Liver (tissue), 9 donors: ENCODE measurements around the gene DNAJC7. TPM values are rescaled to one million over a fixed set of nuclear protein-coding genes. Genes with fewer than 3 reads are reported as not detected.

Experiments
- DNase-seq: peaks from one replicate; pipeline ENCODE4 v3.0.0-alpha.2; 2017; ENCODE audit warnings: low spot score
- H3K27ac ChIP-seq, 2 donors: one replicate each; pipeline ENCODE4 v1.7.0; 2013; ENCODE audit warnings: inconsistent platforms in 2 of 2, low read length in 2 of 2, control low read depth in 1 of 2, low read depth in 1 of 2, mild to moderate bottlenecking in 1 of 2
- H3K27me3 ChIP-seq, 4 donors: one replicate each; pipeline versions ENCODE4 v1.6.1 to v1.7.0; 2013; ENCODE audit warnings: low read length in 3 of 4, inconsistent platforms in 1 of 4, mild to moderate bottlenecking in 1 of 4, moderate library complexity in 1 of 4; ENCODE audit not compliant: control insufficient read depth in 4 of 4, insufficient read depth in 4 of 4
- H3K36me3 ChIP-seq, 4 donors: one replicate each; pipeline versions ENCODE4 v1.6.1 to v1.7.0; 2013; ENCODE audit warnings: low read length in 3 of 4, mild to moderate bottlenecking in 3 of 4, low read depth in 1 of 4, moderate library complexity in 1 of 4; ENCODE audit not compliant: control insufficient read depth in 4 of 4, insufficient read depth in 3 of 4
- H3K4me1 ChIP-seq, 4 donors: one replicate each; pipeline versions ENCODE4 v1.6.1 to v1.7.0; 2013; ENCODE audit warnings: low read length in 3 of 4, mild to moderate bottlenecking in 3 of 4, moderate library complexity in 1 of 4; ENCODE audit not compliant: control insufficient read depth in 4 of 4, insufficient read depth in 4 of 4
- H3K4me3 ChIP-seq, 3 donors: one replicate each; pipeline versions ENCODE4 v1.6.1 to v1.7.0; 2013; ENCODE audit warnings: low read length in 3 of 3, control low read depth in 1 of 3, low read depth in 1 of 3, mild to moderate bottlenecking in 1 of 3
- H3K9ac ChIP-seq, 2 donors: one replicate each; pipeline ENCODE4 v1.7.0; 2013; ENCODE audit warnings: low read length in 2 of 2, mild to moderate bottlenecking in 2 of 2, moderate library complexity in 2 of 2, control low read depth in 1 of 2, low read depth in 1 of 2
- H3K9me3 ChIP-seq, 4 donors: one replicate each; pipeline versions ENCODE4 v1.6.1 to v1.7.0; 2013; ENCODE audit warnings: low read length in 3 of 4; ENCODE audit not compliant: control insufficient read depth in 4 of 4
- ATF3 ChIP-seq: IDR thresholded peaks from 2 replicates; pipeline ENCODE4 v1.6.1; 2016; ENCODE audit warnings: antibody characterized with exemption
- EGR1 ChIP-seq, 2 donors: IDR thresholded peaks; 2 replicates each; pipeline ENCODE4 v1.6.1; 2016 to 2018; ENCODE audit warnings: antibody characterized with exemption in 2 of 2, low read depth in 2 of 2
- FOXA1 ChIP-seq: IDR thresholded peaks from 2 replicates; pipeline ENCODE4 v1.6.1; 2016; ENCODE audit warnings: antibody characterized with exemption
- FOXA2 ChIP-seq: IDR thresholded peaks from 2 replicates; pipeline ENCODE4 v1.6.1; 2016; ENCODE audit warnings: antibody characterized with exemption
- GABPA ChIP-seq, 2 donors: IDR thresholded peaks in 1 of 2; conservative IDR thresholded peaks in 1 of 2; 2 replicates each; pipeline ENCODE4 v1.6.1; 2016; ENCODE audit warnings: antibody characterized with exemption in 2 of 2, mild to moderate bottlenecking in 1 of 2, moderate library complexity in 1 of 2
- HNF4A ChIP-seq, 2 donors: conservative IDR thresholded peaks; 2 replicates each; pipeline ENCODE4 v1.6.1; 2016; ENCODE audit warnings: antibody characterized with exemption in 2 of 2, mild to moderate bottlenecking in 2 of 2
- HNF4G ChIP-seq: IDR thresholded peaks from 2 replicates; pipeline ENCODE4 v1.6.1; 2016; ENCODE audit warnings: antibody characterized with exemption
- JUND ChIP-seq, 2 donors: IDR thresholded peaks; 2 replicates each; pipeline ENCODE4 v1.6.1; 2016; ENCODE audit warnings: antibody characterized with exemption in 2 of 2
- NR2F2 ChIP-seq: IDR thresholded peaks from 2 replicates; pipeline ENCODE4 v1.6.1; 2016; ENCODE audit warnings: antibody characterized with exemption
- RAD21 ChIP-seq, 2 donors: IDR thresholded peaks; 2 replicates each; pipeline ENCODE4 v1.6.1; 2016; ENCODE audit warnings: antibody characterized with exemption in 2 of 2, mild to moderate bottlenecking in 2 of 2
- RXRA ChIP-seq, 2 donors: IDR thresholded peaks; 2 replicates each; pipeline ENCODE4 v1.6.1; 2017 to 2018; ENCODE audit warnings: antibody characterized with exemption in 2 of 2, mild to moderate bottlenecking in 1 of 2
- SP1 ChIP-seq: IDR thresholded peaks from 2 replicates; pipeline ENCODE4 v1.6.1; 2018; ENCODE audit warnings: antibody characterized with exemption, mild to moderate bottlenecking
- TAF1 ChIP-seq: conservative IDR thresholded peaks from 2 replicates; pipeline ENCODE4 v1.6.1; 2016; ENCODE audit warnings: antibody characterized with exemption, mild to moderate bottlenecking
- YY1 ChIP-seq: IDR thresholded peaks from 2 replicates; pipeline ENCODE4 v1.6.1; 2016; ENCODE audit warnings: antibody characterized with exemption, mild to moderate bottlenecking
- WGBS: extraction: QIAGEN DNeasy Blood & Tissue Kit; methylation state at CpG from one replicate; pipeline ENCODE4 v1.1.7; 2013; 5-methylcytosine and 5-hydroxymethylcytosine counted together
- polyA plus RNA-seq, 2 donors: library from polyadenylated mRNA; stranded (reverse) in 1 of 2; unstranded in 1 of 2; fragments of 200-250 nt in 1 of 2; fragments of >200 nt in 1 of 2; fragmentation: Nextera tagmentation in 1 of 2; extraction: Ambion mirVana in 1 of 2; gene quantifications; one replicate each; pipeline versions ENCODE4 v1.2.1 to v1.2.3, GENCODE V29; 2013 to 2015
- total RNA-seq, 2 donors: library from RNA; depleted of rRNA; stranded (reverse); fragments of >200 nt; gene quantifications; one replicate each; pipeline ENCODE4 v1.2.3, GENCODE V29; 2014
- TF ChIP-seq, protein P1 (sequence below): IDR thresholded peaks from 2 replicates; pipeline ENCODE4 v1.6.1; 2016; ENCODE audit warnings: antibody characterized with exemption, mild to moderate bottlenecking
- TF ChIP-seq, protein P2 (sequence below): IDR thresholded peaks from 2 replicates; pipeline ENCODE4 v1.6.1; 2016; ENCODE audit warnings: antibody characterized with exemption
- TF ChIP-seq, protein P3 (sequence below): IDR thresholded peaks from 2 replicates; pipeline ENCODE4 v1.6.1; 2016; ENCODE audit warnings: antibody characterized with exemption
- donor health status: healthy.
- donor health status: healthy.
- donor health status: healthy.
- donor health status: healthy.
- donor health status: healthy.

Gene DNAJC7
- 10 to 100 TPM; 28.7 to 33.9 TPM for total RNA-seq
- 10 to 100 TPM; 29.4 to 31.8 TPM for polyA plus RNA-seq

DNA sequence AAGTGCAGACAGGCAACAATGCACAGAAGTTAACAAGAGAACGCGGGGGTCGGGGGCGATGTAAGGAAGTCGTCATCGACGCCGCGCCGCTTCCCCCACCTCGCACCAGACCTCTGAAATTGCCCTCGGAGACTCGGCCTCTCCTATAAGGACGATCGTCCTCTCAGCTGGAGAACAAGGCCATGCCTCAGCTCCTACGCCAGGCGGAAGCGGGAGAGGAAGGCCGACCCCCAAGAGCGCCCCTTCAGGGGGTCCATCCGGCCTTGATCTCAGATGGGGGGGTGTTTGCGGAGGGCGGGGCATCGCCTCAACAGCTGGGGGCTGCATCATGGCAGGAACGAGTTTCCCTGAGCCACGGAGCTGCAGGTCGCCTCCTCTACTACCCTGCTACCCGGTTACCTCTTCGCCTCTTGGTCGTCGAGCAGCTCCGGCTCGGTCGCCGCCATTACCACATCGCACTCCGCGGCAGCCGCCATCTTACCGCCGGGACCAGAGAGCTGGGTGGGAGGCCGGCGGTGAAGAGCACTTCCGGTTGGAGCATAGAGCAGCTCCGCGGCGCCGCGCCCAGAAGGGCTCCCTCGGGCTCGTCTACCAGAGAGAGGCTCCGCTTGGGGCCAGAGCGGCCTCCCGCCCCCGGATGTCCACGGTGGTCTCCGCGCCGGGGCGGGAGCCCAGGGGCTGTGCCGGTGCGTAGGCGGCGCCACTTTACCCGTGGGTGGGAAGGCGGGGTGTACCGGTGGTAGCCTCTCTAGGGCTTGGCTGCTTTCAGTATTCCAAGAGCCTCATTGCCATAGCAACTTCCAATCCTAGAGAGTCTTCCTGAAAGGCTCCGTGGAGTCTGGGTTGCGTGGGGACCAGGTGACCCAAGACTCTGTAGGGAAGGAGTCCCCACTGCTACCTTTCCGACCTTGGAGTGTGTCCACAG is at the start of gene DNAJC7:
Gene DNAJC7 (minus strand): TSS at position 499 of the 925 bp plus-strand sequence. CDS start 23 bp downstream, at position 476.
- Histone ChIP-seq H3K4me1 (peaks cover 0 to 36% (median 26%) of the 10 kb centered on the region in 4 donors), H3K27me3 (no peaks in the 10 kb centered on the region), H3K9me3 (no peaks in the 10 kb centered on the region), H3K9ac (peak within 1 kb of the TSS; percentile 83 to 99), H3K4me3 (peak within 1 kb of the TSS; percentile 77 to 96 (median 96)), H3K27ac (peak within 1 kb of the TSS; percentile 88 to 94), H3K36me3 (peaks cover under 1 to 2% (median 1%) of the 10 kb centered on the region in 4 donors)
- peak in 1 of 2 donors; percentile 84 for TF ChIP-seq EGR1 (IDR thresholded peaks at IDR 0.05; ENCODE audit: low read depth in 2 of 2)
- peak; percentile 99 for TF ChIP-seq YY1
- TF ChIP-seq, protein P1, sequence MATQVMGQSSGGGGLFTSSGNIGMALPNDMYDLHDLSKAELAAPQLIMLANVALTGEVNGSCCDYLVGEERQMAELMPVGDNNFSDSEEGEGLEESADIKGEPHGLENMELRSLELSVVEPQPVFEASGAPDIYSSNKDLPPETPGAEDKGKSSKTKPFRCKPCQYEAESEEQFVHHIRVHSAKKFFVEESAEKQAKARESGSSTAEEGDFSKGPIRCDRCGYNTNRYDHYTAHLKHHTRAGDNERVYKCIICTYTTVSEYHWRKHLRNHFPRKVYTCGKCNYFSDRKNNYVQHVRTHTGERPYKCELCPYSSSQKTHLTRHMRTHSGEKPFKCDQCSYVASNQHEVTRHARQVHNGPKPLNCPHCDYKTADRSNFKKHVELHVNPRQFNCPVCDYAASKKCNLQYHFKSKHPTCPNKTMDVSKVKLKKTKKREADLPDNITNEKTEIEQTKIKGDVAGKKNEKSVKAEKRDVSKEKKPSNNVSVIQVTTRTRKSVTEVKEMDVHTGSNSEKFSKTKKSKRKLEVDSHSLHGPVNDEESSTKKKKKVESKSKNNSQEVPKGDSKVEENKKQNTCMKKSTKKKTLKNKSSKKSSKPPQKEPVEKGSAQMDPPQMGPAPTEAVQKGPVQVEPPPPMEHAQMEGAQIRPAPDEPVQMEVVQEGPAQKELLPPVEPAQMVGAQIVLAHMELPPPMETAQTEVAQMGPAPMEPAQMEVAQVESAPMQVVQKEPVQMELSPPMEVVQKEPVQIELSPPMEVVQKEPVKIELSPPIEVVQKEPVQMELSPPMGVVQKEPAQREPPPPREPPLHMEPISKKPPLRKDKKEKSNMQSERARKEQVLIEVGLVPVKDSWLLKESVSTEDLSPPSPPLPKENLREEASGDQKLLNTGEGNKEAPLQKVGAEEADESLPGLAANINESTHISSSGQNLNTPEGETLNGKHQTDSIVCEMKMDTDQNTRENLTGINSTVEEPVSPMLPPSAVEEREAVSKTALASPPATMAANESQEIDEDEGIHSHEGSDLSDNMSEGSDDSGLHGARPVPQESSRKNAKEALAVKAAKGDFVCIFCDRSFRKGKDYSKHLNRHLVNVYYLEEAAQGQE, result peak; percentile 61
- no peak for TF ChIP-seq HNF4A (conservative IDR thresholded peaks at IDR 0.05)
- TF ChIP-seq, protein P2, sequence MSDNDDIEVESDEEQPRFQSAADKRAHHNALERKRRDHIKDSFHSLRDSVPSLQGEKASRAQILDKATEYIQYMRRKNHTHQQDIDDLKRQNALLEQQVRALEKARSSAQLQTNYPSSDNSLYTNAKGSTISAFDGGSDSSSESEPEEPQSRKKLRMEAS, result no peak
- peak; percentile 71 to 92 for TF ChIP-seq GABPA (IDR thresholded peaks at IDR 0.05 in 1 of 2, conservative IDR thresholded peaks at IDR 0.05 in 1 of 2)
- TF ChIP-seq RXRA (IDR thresholded peaks at IDR 0.05), result no peak
- TF ChIP-seq NR2F2, result no peak
- no peak for TF ChIP-seq JUND (IDR thresholded peaks at IDR 0.05)
- no peak for TF ChIP-seq RAD21 (IDR thresholded peaks at IDR 0.05)
- TF ChIP-seq HNF4G, result no peak
- TF ChIP-seq FOXA1, result no peak
- TF ChIP-seq, protein P3, sequence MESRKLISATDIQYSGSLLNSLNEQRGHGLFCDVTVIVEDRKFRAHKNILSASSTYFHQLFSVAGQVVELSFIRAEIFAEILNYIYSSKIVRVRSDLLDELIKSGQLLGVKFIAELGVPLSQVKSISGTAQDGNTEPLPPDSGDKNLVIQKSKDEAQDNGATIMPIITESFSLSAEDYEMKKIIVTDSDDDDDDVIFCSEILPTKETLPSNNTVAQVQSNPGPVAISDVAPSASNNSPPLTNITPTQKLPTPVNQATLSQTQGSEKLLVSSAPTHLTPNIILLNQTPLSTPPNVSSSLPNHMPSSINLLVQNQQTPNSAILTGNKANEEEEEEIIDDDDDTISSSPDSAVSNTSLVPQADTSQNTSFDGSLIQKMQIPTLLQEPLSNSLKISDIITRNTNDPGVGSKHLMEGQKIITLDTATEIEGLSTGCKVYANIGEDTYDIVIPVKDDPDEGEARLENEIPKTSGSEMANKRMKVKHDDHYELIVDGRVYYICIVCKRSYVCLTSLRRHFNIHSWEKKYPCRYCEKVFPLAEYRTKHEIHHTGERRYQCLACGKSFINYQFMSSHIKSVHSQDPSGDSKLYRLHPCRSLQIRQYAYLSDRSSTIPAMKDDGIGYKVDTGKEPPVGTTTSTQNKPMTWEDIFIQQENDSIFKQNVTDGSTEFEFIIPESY, result no peak
- peak; percentile 52 for TF ChIP-seq SP1
- TF ChIP-seq FOXA2, result no peak
- peak; percentile 70 for TF ChIP-seq TAF1
- WGBS, result under 1% methylated on average over 70 of the region's 70 CpGs
- DNase-seq, result peak; percentile 87

DNA sequence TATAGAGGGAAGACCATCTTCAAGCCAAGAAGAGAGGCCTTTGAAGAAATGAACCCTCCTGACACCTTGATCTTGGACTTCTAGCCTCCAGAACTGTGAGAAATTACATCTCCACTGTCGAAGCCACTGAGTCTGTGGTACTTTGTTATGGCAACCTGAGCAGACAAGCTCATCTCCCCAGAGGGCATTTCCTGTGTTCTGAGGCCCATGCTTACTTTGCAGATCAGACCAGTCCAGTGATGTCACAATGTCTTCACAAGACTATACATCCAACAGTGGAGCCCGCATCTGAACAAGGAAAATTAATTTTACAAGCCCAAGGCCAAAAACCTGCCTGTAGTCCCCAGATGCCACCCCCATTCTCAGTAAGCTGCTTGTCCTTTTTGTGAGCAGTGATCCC is 48.0 kb upstream of the DNAJC7 start:
- H3K4me1 ChIP-seq, result peaks cover 0 to 4% (median 3%) of the 10 kb centered on the region in 4 donors
- no peaks in the 10 kb centered on the region for H3K27me3 ChIP-seq
- no peak overlapping the region for H3K4me3 ChIP-seq
- no peaks in the 10 kb centered on the region for H3K9me3 ChIP-seq
- H3K9ac ChIP-seq, result no peak overlapping the region
- no peak overlapping the region for H3K27ac ChIP-seq
- H3K36me3 ChIP-seq, result no peaks in the 10 kb centered on the region
- WGBS, result 81% methylated on average over 2 of the region's 2 CpGs
- DNase-seq, result no peak
- TF ChIP-seq ATF3, result no peak
- no peak for TF ChIP-seq SP1
- no peak for TF ChIP-seq JUND (IDR thresholded peaks at IDR 0.05)
- TF ChIP-seq NR2F2, result no peak
- no peak for TF ChIP-seq GABPA (IDR thresholded peaks at IDR 0.05 in 1 of 2, conservative IDR thresholded peaks at IDR 0.05 in 1 of 2)
- TF ChIP-seq, protein P1, result no peak
- TF ChIP-seq, protein P2, result no peak
- TF ChIP-seq TAF1, result no peak
- TF ChIP-seq FOXA1, result no peak
- no peak for TF ChIP-seq EGR1 (IDR thresholded peaks at IDR 0.05; ENCODE audit: low read depth in 2 of 2)
- TF ChIP-seq, protein P3, result no peak
- no peak for TF ChIP-seq FOXA2
- TF ChIP-seq RXRA (IDR thresholded peaks at IDR 0.05), result no peak
